ENCODE data around the gene MRPL30.
"Not testable (repeated sequence)": the region's sequence is repeated elsewhere in the genome, so short reads cannot be mapped to it uniquely, and the experiment has no call there.

MRPL30 gene

DNA sequence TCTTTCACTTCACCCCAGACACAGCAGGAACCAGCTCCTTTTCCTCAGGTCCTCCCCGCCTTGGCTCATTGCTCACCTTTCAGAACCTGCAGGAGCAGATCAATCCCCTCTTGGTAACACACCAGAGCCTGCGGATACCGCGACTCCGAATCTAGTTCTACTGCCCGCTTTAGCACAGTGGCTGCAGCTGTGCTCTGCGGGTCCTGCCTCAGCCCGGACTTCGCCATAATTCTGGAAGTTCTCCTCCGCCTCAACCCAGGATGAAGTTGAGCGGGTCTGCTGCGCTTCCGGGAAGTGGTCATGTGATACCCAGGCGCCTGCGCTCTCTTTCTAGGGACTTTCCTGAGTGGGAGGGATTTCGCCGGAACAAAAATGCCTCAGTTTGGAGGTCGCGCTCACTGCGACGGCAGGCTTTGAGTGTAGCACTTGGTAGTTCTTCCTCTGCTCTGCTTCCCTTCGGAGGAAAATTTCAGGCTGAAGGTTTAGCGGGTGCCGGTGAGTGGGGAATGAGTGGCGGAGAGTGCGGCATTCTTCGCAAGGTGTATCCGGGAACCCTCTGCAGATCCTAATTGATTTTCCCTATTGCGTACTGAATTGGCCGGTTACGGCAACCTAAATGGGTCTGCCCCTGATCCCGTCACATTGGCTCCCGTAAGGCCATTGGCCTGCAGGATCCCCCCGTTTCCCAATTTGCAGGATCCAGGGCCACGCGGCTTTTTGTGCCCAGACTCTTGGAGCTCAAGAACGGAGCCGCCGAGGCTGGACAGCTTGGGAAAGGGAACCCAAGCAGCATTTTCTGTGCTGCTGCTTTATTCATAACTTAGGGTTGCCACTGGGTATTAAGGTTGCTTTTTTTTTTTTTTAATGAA, at the start of gene MRPL30, which contains the start of gene MITD1:
TSS of gene MRPL30 (plus strand) at position 430 of the 869 bp plus-strand sequence. CDS start 5,020 bp downstream, outside the sequence.
TSS of gene MITD1 (minus strand) at position 304 of the 869 bp plus-strand sequence. CDS start at position 227, 77 bp downstream.
- FAIRE-seq, result peak; percentile 97

DNA sequence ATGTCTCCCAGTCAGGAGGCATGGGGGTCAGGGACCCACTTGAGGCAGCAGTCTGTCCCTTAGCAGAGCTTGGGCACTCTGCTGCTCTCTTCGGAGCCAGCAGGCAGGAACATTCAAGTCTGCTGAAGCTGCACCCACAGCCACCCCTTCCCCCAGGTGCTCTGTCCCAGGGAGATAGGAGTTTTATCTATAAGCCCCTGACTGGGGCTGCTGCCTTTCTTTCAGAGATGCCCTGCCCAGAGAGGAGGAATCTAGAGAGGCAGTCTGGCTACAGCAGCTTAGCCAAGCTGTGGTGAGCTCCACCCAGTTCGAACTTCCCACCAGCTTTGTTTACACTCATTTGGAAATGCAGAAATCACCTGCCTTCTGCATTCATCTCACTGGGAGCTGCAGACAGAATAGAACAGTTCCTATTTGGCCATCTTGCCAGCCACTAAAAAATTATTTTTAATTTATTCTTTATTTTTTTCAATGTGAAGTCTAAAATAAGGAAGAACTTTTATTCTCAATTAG, 45.9 kb upstream of the MRPL30 start:
- FAIRE-seq; DNase-seq (ENCODE audit: insufficient read length, low spot score): not testable (repeated sequence)

More for the DNA sequence above, at the start of gene MRPL30, which contains the start of gene MITD1:
- peak; percentile 69 for DNase-seq (ENCODE audit: insufficient read length, low spot score)

DNA sequence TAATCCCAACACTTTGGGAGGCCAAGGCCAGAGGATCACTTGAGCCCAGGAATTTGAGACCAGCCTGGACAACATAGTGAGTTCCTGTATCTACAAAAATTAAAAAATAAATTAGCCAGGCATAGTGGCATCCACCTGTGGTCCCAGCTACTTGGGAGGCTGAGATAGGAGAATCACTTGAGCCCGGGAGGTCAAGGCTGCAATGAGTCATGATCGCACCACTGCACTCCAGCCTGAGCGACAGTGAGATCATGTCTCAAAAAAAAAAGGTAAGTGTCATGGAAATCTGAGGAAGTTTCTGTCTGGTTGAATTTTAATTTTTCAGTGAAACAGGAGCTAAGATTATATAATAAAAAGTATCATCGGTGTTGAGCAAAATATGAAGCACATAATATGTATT, 42.0 kb upstream of the MRPL30 start:
- DNase-seq (ENCODE audit: insufficient read length, low spot score), result no peak
- FAIRE-seq, result no peak

DNA sequence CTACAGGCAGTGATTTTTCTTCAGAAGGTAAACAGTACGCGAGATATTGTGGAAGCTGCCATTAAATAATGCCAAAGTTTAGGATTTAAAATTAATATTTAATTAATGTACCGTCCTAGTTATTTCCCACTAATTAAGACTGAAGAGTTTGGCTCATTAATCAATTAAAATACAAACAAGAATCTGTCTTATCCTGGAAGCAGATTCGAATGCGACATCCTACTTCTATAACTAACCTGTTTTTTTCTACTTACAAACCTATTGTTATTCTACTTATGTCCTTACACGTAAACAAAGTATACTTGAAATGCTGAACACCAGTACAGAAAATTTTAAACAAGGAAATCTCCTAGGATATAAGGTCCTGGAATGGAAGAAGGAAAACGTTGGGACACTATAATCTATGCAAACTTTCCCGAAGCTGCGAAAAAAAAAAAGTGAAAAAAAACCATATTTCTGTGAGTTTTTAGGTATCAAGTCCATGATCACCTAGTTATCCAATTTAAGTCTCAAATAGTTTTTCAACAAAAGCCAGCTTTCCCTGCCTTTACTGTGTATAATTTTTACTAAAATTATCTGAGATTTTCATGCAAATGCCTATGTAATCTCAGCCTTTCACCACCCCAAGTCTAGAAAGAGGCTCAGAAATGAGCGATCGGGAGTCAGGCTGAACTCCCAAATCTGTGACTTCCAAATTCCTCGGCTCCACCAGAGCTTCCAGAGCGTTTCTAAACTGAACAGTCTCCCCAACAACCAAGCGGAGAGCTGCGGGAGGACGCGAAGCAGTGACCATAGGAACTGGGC, 40.7 kb upstream of the MRPL30 start:
- DNase-seq (ENCODE audit: insufficient read length, low spot score) (no peak), FAIRE-seq (no peak)

- DNase-seq (ENCODE audit: insufficient read length, low spot score) (no peak), FAIRE-seq (no peak)
Observed at GRCh38 chr2:99140860-99141109, 40.2 kb upstream of the MRPL30 start.

DNA sequence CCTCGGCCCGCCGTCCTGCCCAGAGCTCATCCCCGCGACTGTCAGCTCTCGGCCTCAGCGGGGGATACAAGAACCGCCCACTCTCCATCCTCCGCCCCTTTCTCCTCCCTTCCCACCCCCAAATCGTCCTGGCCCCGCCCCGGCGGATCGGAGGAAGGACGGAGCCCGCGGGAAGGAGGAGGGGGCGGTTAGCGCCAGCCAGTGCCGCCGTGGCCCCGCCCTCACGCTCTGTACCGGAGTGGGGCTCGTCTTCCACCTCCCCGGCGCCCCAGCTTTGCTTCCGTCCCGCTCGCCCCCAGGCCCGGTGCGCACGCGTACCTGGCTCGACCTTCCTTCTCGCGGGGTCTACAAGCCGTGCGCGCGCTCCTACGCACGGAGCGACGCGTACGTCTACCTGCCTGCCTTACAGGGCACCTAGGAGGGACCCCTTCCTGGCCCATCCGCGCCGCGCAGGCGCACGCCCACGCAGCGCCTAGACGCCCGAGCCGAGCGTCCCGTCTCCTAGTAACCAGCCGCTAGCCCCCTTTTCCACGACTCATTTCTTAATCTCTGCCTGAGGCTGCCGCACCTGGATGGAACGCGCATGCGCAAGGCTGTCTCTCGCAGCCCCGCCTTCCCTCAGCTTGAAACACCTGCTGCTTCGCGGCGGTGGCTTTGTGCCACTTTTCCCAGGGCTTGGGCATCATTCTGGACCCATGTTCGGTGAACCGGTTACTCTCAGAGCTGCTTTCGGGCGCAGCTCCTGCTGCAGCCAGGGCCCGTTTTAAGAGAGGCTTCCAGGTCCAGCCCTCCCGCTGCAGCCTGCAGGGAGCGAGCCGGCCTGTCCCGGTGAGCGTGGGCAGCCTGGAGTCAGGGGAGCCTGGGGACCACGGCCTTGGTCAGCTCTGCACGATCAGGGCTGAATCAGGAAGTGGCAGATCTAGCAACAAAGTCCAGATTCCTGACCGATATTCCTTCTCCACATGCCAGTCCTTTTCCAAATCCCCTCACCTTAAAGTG, 39.6 kb upstream of the MRPL30 start, which contains the start of gene C2orf15:
TSS of gene C2orf15 (plus strand) at position 598 of the 999 bp plus-strand sequence. CDS start 8,852 bp downstream, outside the sequence.
- DNase-seq (ENCODE audit: insufficient read length, low spot score) (peak; percentile 64), FAIRE-seq (peak; percentile 92)

DNA sequence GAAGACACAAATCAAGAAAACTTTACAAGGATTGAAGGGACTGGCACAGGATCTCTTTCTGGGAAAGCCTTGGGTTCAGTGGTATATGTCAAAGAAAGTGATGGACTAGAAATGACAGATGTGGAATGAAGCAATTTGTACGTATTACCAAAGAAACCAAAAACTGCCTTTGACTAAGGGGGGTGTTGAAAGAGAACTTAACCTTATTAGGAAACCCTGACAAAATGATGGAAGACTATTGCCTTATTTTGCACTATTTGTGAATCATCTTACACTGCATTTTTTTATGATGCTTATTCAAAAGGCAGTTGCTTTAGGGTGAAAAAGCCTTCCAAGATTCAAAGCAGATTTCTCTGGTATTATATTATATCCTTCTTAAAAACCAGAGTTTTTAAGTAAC, 30.3 kb upstream of the MRPL30 start:
- FAIRE-seq, result no peak
- DNase-seq (ENCODE audit: insufficient read length, low spot score), result no peak

DNA sequence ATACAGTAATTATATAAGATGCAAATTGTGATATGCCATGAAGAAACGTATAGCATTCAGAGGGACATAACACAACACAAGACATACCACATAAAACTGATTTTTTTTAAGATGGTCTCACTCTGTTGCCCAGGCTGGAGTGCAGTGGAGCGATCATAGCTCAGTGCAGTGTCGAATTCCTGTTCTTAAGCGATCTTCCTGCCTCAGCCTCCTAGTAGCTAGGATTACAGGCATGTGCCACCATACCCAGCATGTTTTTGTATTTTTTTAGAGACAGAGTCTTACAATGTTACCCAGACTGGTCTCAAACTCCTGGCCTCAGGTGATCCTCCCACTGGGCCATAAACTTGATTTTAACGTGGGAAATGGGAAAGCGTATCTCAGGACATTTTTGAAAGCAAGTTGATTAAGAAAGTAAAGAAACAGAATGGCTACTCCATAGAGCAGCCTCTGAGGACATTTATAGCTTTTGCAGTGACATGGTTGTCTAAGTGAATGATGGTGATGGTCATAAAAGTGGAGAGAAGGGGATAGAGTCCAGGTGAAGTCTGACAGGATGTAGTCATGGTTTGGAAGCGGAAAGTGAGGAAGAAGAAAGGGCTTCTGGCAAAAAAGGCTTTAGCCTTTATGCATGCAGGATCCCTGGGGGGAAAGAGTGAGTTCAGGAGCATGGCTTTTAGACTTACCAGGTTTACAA, 28.6 kb upstream of the MRPL30 start:
- DNase-seq (ENCODE audit: insufficient read length, low spot score), result no peak
- no peak for FAIRE-seq

- DNase-seq (ENCODE audit: insufficient read length, low spot score) (no peak), FAIRE-seq (no peak)
Observed at GRCh38 chr2:99153921-99154604, 26.9 kb upstream of the MRPL30 start.

DNA sequence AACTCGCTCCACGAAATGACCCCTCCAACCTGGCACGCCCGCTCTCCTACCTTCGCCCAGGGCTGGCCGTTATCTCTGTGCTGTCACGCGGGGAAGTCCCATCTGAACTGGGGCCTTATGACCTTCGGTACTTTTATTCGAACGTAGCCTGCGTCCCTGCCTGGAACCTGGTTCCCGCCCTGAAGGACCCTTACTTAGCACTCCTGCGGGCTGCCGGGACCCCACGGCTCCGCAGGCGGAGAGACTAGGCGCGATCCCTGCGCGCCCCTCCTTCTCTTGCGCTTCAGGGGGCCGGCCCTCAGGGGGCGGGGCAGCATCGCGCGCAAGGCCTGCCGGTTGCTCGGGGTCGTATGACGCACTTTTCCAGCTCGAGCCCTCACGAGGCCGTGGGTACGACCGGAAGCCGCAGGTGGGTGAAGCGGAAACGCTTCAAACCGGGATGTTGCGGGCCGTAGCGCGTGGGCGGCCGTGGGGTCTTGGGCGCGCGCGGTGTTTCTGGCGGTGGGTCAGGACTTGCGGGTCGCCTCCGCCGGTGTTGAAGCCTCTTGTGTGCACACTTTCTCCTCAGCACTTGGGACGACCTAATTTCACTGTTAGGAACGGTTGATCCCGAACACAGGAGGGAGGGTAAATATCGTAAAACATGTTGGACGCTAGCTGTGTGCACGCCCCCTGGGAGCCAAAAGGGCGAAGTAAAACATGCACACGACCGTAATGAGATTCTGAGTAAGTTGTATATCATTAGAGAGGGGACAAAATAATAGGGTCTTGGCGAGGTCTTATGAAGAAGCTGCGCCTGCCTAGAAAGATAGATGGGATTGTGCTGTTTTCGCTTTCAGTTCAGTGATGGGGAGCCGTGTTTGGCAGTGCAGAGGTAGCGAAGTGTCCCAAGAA, 26.1 kb upstream of the MRPL30 start, which contains the start of the genes LIPT1 and TSGA10:
TSS of gene LIPT1 (plus strand) at position 325 of the 894 bp plus-strand sequence. CDS start 6,991 bp downstream, outside the sequence.
TSS of gene TSGA10 (minus strand) at position 300 of the 894 bp plus-strand sequence. CDS start 45,503 bp downstream, outside the sequence.
- DNase-seq (ENCODE audit: insufficient read length, low spot score) (peak; percentile 84), FAIRE-seq (peak; percentile 97)

DNA sequence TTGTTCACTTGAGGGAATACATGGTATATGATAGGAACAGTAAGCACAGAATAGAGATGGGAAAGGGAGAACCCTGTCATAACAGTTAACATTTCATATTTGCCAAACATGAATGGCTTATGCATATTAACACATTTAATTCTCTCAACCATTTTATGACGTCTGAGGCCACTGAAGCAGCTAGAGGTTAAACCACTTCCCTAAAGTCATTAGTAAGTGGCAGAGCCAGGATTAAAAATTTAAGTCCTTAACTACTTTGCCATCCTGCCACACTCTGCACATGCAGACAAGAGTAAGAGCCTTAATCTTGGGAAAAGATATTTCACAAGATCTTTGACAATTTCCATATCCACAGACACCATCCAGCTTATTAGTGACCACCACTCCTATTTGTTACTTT, 24.1 kb upstream of the MRPL30 start:
- FAIRE-seq (no peak), DNase-seq (ENCODE audit: insufficient read length, low spot score) (no peak)

- DNase-seq (ENCODE audit: insufficient read length, low spot score), result no peak
- no peak for FAIRE-seq
Observed at GRCh38 chr2:99158599-99158998, 22.4 kb upstream of the MRPL30 start.

- no peak for FAIRE-seq
- DNase-seq (ENCODE audit: insufficient read length, low spot score), result no peak
Observed at GRCh38 chr2:99159594-99159993, 21.4 kb upstream of the MRPL30 start.

DNA sequence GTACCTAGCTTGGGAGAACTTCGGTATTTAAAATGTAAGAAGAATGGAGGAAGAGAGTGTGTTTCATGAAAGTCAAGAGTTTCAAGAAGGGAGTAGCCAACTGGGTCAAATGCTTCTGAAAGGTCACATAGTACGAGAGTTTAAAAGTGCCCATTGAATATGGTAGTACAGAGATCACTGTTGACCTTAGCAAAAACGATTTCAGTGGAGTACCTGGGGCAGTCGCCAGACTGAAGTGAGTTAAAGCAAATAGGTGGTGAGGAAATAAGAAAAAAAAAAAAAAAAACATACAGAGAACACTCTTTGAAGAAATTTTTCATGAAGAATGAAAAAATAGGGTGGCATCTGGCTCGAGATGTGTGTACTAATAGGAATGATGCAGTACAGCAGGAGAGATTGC, 14.8 kb upstream of the MRPL30 start:
- FAIRE-seq, result no peak
- no peak for DNase-seq (ENCODE audit: insufficient read length, low spot score)

DNA sequence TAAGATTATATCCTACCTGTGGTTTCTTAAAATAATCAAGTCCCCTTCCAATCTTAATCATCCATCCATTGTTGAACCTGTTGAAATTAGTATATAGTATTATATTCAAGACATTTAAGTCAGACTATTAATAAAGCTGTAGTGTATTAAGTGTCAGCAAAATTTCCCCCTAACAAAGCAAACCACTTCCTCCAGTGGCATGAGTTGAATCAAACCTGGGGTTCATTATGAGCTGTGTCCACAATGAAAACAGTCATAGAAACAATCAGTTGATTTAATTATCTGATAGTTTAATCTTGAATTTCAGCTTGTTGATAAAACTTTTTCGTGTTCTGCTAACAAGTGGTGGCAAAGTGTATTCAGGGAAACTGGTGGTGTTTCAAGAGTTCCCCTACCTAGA, 11.4 kb upstream of the MRPL30 start:
- FAIRE-seq (peak; percentile 49), DNase-seq (ENCODE audit: insufficient read length, low spot score) (no peak)

- DNase-seq (ENCODE audit: insufficient read length, low spot score), result no peak
- FAIRE-seq, result no peak
Observed at GRCh38 chr2:99171377-99172140, 9.4 kb upstream of the MRPL30 start.

GRCh38 chr2:99181624-99182000, 628 bp downstream of the MRPL30 start:
- DNase-seq (ENCODE audit: insufficient read length, low spot score) (no peak), FAIRE-seq (peak; percentile 8)

Measured in GM19239 (cell line).